Epithelial cell of esophagus (primary cell): ENCODE data around the gene ALDH1L1.

Source experiments
- DNase-seq: peaks from one replicate; pipeline ENCODE4 v3.0.0; 2010; ENCODE audit warnings: low read depth
- H3K4me3 ChIP-seq: 2 replicates; pipeline ENCODE4 v1.5.1; 2011; ENCODE audit warnings: mild to moderate bottlenecking, low read length, control low read depth
- TF ChIP-seq, protein P1 (sequence below): IDR thresholded peaks from 2 replicates; pipeline ENCODE4 v1.5.1; 2011; ENCODE audit warnings: low read depth, mild to moderate bottlenecking, low read length, control low read depth, inconsistent platforms; ENCODE audit not compliant: insufficient read depth; ENCODE audit errors: missing control alignments

Gene ALDH1L1

DNA sequence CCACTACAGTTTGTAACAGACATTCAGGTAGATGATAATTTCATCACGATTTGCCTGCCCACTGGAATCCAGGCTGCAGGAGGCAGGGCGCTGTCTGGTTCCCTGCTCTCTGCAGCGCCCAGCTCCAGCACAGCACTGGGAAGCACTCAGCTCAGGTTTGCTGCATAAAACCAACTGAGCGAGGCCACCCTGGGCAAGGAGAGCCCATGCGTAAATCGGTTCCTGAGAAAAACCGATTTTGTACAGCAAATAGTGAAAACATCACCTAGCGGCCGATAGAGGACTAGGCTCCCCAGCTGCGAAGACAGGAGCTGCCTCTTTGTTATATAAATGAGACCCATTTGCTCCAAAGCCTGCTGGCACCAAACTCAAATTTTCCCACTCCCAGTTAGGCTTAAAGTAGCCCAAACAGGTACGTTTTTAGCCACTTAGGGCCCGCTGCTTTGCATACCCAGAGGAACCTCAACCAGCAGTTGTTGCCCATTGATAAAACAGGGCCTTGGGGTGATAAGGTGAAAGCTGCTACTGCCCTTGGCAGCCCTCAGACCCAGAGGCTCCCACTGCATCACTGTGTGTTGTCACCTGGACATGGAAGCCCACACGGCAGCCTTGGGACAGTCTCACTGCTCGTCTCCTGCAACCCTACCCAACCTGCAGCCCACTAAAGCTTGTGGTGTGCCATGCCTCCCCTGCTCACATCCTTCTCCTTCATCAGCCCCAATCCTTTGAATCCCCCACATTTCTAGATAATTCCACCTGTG is 47.5 kb downstream of the ALDH1L1 start:
- peak; percentile 25 for DNase-seq
- TF ChIP-seq, protein P1, sequence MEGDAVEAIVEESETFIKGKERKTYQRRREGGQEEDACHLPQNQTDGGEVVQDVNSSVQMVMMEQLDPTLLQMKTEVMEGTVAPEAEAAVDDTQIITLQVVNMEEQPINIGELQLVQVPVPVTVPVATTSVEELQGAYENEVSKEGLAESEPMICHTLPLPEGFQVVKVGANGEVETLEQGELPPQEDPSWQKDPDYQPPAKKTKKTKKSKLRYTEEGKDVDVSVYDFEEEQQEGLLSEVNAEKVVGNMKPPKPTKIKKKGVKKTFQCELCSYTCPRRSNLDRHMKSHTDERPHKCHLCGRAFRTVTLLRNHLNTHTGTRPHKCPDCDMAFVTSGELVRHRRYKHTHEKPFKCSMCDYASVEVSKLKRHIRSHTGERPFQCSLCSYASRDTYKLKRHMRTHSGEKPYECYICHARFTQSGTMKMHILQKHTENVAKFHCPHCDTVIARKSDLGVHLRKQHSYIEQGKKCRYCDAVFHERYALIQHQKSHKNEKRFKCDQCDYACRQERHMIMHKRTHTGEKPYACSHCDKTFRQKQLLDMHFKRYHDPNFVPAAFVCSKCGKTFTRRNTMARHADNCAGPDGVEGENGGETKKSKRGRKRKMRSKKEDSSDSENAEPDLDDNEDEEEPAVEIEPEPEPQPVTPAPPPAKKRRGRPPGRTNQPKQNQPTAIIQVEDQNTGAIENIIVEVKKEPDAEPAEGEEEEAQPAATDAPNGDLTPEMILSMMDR = peak; percentile 51
- no peak overlapping the region for H3K4me3 ChIP-seq

DNA sequence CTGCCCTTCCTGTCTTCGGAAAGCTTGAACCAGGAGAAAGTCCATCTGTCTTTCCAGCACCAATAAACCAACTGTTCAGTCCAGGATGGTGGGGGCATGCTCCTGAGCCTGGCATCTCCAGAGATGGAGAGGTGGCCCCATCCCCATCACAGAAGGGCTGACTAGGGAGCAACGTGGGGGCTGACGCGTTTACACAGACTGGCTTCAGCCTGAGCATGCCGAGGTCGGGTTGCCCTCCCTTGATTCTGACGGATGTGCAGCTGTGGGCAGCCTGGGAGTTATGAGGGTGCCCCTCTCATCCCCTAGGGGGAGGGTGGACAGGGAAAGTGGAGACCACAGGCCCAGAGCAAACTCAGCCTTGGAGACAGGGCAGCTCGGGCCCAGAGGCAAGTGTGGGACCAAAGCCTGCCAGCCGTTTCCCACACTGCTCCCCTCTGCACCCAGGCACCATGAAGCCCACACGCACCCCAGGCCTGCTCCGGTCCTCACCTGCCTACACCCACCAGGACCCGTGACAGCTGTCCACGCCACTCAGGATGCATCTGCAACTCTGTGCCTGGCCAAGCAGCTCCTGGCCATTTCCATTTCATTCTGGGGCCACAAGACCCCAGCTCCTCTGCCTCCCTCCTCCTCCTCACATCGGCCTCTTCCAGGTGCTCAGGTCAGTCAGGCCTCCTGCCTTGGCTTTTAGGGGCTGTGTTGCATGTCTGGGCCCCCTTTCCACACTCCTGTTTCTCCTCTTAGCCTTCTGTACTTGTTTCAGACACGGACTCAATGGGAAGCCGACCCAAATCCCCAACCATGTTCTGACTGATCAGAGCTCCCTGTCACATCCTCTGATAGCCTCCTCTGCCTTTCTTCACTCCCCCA is 48.3 kb downstream of the ALDH1L1 start:
- TF ChIP-seq, protein P1 = no peak
- DNase-seq = no peak
- H3K4me3 ChIP-seq = no peak overlapping the region

DNA sequence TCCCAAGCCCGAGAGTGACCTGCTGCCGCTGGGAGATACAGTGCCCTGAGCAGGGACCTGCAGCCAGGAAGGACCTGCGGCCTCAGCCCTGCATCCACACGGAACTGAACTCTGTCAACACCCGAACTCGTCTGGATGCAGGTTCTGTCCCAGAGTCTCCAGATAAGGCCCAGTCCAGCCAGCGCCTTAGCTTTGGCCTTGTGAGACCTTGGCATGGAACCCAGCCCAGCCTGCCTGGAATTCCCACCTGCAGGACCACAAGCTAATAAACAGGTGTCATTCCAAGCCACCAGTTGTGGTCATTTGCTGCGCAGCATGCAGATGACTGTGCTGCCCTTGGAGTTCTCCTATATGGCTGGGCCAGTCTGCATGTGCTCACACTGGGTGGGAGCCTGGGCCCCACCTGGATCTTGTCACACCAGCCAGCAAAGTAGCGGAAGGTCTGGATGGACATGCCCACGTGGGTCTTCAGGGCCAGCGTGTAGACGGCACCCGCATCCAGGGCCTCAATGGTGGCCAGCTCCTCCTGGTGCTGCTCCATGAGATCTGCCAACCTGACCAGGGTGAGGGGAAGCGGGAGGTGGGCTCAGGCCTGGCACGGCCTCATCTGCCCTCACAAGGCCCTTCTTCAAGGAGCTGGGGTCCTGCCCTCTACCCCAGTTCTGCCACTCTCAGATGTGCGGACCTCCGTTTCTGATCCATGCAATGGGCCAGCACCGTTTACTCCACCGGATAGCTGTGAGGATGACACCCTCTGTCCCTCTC is 49.2 kb downstream of the ALDH1L1 start:
- no peak overlapping the region for H3K4me3 ChIP-seq
- DNase-seq = no peak
- TF ChIP-seq, protein P1 = no peak

DNA sequence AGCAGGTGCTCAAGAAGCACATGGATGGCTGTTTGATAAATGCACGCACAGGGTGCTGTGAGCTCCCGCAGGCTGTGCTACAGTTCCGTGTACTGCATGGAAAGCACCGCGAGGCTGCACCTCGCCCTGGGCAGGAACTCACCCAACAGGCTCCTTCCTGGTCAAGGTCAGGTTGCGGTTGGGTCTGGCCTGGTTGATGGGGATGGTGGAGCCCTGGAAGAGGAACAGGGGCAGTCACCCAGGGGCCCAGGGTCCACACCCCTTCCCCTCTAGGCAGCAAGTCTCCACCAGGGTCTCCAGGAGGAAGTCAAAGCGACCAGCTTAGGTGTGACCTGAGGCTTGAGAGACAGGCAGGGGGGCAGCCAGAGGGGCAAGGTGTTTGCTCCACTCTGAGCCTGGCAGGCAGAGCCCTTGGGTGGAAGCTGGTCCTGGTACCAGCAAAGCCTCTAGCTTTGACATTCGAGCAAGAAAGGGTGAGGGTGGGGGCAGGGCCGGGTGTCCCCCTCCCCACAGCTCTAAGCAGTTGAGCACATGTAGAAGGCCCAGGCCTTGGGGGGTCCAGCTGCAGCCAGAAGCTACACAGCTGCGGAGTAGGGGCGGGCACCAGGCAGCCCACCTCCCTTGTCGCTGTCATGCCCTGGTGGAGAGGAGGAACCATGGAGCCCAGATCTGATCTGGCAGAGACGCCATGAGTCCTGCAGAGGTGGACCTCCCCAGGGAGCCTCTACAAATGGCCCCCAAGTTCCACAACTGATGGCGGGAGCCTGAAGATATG is 50.1 kb downstream of the ALDH1L1 start:
- TF ChIP-seq, protein P1 = no peak
- H3K4me3 ChIP-seq = no peak overlapping the region
- DNase-seq = no peak

DNA sequence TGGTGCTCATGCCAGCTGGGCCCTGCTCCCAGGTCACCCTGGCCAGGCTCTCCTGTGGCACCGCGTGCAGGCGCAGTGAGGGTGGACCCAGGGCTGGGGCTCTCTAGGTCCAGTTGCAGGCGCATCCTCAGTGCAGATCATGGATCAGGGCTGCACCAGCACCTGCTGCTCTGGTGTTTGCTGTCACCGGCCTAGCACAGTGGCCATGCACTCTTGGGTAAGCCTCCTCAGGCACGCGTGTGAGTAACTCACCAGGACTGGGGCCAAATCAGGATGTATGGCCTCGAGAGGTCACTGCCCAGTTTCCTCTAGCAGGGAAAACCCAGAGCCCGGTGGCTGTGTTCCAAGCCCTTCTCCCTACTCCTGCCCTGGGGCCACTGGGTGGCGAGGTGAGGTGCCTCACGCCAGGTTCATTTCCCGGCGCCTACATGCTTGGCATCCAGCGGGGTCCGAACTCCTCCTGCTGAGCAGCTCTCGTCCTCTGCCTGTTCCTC is 50.9 kb downstream of the ALDH1L1 start:
- H3K4me3 ChIP-seq = no peak overlapping the region
- no peak for DNase-seq
- TF ChIP-seq, protein P1 = no peak
